ENCODE measurements around the gene UVRAG. TPM values are rescaled to one million over a fixed set of nuclear protein-coding genes. Genes with fewer than 3 reads are reported as not detected.

UVRAG gene
- total RNA-seq, 1 donor from 2014 or later, result 103 TPM

GRCh38 chr11:75840522-75840921 lies 25.5 kb downstream of the UVRAG start:
- Mint-ChIP-seq H3K36me3 (ENCODE audit: low read depth) (peaks cover 46% of the 10 kb centered on the region), H3K4me1 (peaks cover 89% of the 10 kb centered on the region), H3K9me3 (no peaks in the 10 kb centered on the region), H3K4me3 (no peak overlapping the region), H3K27ac (no peak overlapping the region), H3K27me3 (no peaks in the 10 kb centered on the region)
- no peak for DNase-seq
- POLR2A ChIA-PET, result interaction anchor here (0.6 kb wide), 1 partner anchor 33 kb away, joined by 7 read pairs; no protein-coding TSS in a partner anchor
- ATAC-seq (ENCODE audit: low read depth), result no peak
- intact Hi-C loops (cut with micrococcal nuclease), result loop anchor here (2.0 kb wide), 1 partner anchor 16 kb away; no protein-coding TSS in a partner anchor
- CTCF ChIA-PET, result interaction anchor here (1.8 kb wide), 1 partner anchor 368 kb away, joined by 4 read pairs; no protein-coding TSS in a partner anchor
- TF ChIP-seq CTCF (IDR thresholded peaks at IDR 0.05), result no peak

GRCh38 chr11:75841739-75842138 lies 26.7 kb downstream of the UVRAG start:
- peaks cover 86% of the 10 kb centered on the region for H3K4me1 Mint-ChIP-seq
- H3K27me3 Mint-ChIP-seq, result no peaks in the 10 kb centered on the region
- no peaks in the 10 kb centered on the region for H3K9me3 Mint-ChIP-seq
- peaks cover 54% of the 10 kb centered on the region for H3K36me3 Mint-ChIP-seq (ENCODE audit: low read depth)
- H3K27ac Mint-ChIP-seq, result no peak overlapping the region
- TF ChIP-seq CTCF (IDR thresholded peaks at IDR 0.05), result no peak
- no peak overlapping the region for H3K4me3 Mint-ChIP-seq
- DNase-seq (no peak), ATAC-seq (ENCODE audit: low read depth) (no peak)
- ChIA-PET CTCF (interaction anchor here (1.8 kb wide), 1 partner anchor 367 kb away, joined by 4 read pairs; no protein-coding TSS in a partner anchor), POLR2A (no interaction called here)
- intact Hi-C loops (cut with micrococcal nuclease), result loop anchor here (2.0 kb wide), 1 partner anchor 17 kb away; no protein-coding TSS in a partner anchor

GRCh38 chr11:75845324-75845723 lies 30.3 kb downstream of the UVRAG start:
- Mint-ChIP-seq H3K27ac (no peak overlapping the region), H3K9me3 (no peaks in the 10 kb centered on the region), H3K36me3 (ENCODE audit: low read depth) (peaks cover 47% of the 10 kb centered on the region), H3K4me1 (peaks cover 77% of the 10 kb centered on the region), H3K27me3 (no peaks in the 10 kb centered on the region), H3K4me3 (no peak overlapping the region)
- ChIA-PET CTCF (no interaction called here), POLR2A (interaction anchor here (1.0 kb wide), 1 partner anchor 30 kb away, joined by 3 read pairs; the partner anchor contains the start of gene UVRAG)
- no peak for ATAC-seq (ENCODE audit: low read depth)
- intact Hi-C loops (cut with micrococcal nuclease), result no loop called here
- TF ChIP-seq CTCF (IDR thresholded peaks at IDR 0.05), result no peak
- DNase-seq, result no peak

- TF ChIP-seq CTCF (IDR thresholded peaks at IDR 0.05), result no peak
- no peak for DNase-seq
- Mint-ChIP-seq H3K27me3 (no peaks in the 10 kb centered on the region), H3K4me3 (peak overlapping the region; percentile 8), H3K9me3 (no peaks in the 10 kb centered on the region), H3K27ac (peak overlapping the region; percentile 42), H3K4me1 (peaks cover 59% of the 10 kb centered on the region), H3K36me3 (ENCODE audit: low read depth) (peaks cover 61% of the 10 kb centered on the region)
- no peak for ATAC-seq (ENCODE audit: low read depth)
- POLR2A ChIA-PET, result no interaction called here
- CTCF ChIA-PET, result no interaction called here
- intact Hi-C loops (cut with micrococcal nuclease), result loop anchor here (2.0 kb wide), 2 partner anchors 13 to 17 kb away; no protein-coding TSS in a partner anchor
Measured at GRCh38 chr11:75849894-75850293, 34.9 kb downstream of the UVRAG start.

GRCh38 chr11:75850787-75851186 lies 35.8 kb downstream of the UVRAG start:
- Mint-ChIP-seq H3K4me3 (peak overlapping the region; percentile 8), H3K9me3 (no peaks in the 10 kb centered on the region), H3K27ac (peak overlapping the region; percentile 55), H3K36me3 (ENCODE audit: low read depth) (peaks cover 63% of the 10 kb centered on the region), H3K4me1 (peaks cover 59% of the 10 kb centered on the region), H3K27me3 (no peaks in the 10 kb centered on the region)
- ATAC-seq (ENCODE audit: low read depth) (no peak), DNase-seq (no peak)
- CTCF ChIA-PET, result interaction anchor here (1.1 to 1.5 kb wide), 2 partner anchors 16 to 18 kb away, joined by 3 to 4 read pairs; no protein-coding TSS in a partner anchor
- TF ChIP-seq CTCF (IDR thresholded peaks at IDR 0.05), result no peak
- POLR2A ChIA-PET, result interaction anchor here (0.6 kb wide), 1 partner anchor 263 kb away, joined by 6 read pairs; no protein-coding TSS in a partner anchor
- intact Hi-C loops (cut with micrococcal nuclease), result loop anchor here (2.0 kb wide), 2 partner anchors 14 to 16 kb away; no protein-coding TSS in a partner anchor
